HG03342 (cell line): ENCODE data around the gene KCNJ10.
A peak's percentile ranks its signal among the peaks of the same experiment; 100 is the strongest.

Experiments
- ATAC-seq: cut with Tn5 transposase; IDR thresholded peaks from one replicate; pipeline ENCODE4 v1.9.1; 2021; ENCODE audit warnings: mild to moderate bottlenecking, moderate library complexity; ENCODE audit not compliant: unreplicated experiment

Gene KCNJ10

DNA sequence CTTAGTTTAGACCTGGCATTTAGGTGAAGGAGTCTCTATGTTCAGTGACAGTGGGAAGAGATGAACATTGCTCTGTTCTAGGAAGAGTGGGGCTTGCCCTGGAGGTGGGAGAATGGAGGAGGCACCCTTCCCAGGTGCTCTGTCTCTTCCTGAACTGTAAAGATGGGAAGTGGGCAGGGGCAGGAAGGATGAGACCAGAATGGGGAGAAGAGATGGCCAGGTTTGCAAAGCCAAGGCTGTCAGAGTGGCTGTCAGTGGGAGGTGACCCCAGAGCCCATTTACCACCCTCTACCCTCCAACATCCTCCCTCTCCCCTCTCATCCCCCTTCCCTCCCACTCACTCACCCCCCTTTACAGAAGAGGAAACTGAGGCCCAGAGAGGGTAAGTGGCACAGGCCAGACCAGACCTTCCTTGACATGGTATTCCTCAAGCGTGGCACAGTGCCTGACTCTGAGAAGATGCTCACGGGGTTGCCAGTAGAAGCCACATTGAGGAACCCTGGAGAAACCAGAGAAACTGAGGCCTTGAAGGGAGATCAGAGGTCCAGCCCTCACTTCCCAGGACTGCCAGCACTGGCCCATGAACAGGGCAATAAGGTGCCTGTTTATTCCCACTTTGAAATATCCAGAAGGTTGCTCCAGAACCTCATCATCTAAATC lies 29.9 kb upstream of the KCNJ10 start:
- no peak for ATAC-seq

- peak; percentile 84 for ATAC-seq
Measured at GRCh38 chr1:160098852-160099561, 29.0 kb upstream of the KCNJ10 start.

DNA sequence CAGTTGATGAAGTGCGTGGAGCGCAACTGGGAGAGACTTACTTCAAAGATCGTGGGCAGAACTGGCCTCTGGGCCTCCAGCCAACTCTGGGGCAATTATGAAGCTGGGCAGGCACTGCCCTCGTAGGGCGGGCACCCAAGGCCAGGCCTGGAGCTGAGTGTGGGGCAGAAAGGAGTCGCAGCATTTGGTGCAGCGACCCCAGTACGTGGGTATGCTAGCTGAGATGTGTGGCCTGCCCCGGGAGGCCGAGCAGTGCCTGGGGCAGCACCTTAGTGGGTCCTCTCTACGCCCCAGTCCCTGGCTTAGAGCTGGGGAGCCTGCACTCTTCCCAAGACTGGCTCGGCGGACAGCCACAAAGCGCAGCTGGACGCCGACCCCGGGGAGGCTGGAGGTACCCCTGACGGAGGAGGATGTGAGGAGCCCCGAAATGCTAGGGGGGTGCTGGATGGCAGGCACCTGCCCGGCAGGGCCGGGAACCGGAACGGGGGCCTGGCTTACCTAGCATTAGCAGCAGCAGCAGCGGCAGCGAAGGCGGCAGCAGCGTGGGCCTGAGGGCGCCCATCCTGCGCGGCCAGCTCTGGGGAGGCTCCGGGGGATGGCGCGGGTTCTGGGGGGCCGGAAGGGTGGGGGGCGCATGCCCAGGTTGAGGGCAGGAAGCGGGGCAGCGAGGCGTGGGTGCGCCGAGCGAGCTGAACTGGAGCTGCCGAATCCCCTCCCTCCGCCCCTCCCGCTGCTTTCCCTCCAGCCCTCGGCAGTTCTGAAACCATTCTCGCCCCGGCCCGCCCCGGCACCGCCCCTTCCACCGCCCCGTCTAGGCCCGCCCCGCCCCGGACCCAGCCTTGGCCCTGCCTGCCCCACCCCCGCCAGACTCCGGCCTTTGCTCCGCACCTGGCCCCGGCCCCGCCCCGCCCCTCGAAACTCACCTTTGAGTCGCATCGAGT lies 28.2 kb upstream of the KCNJ10 start, which contains the start of gene IGSF8:
IGSF8 (minus strand) TSS at position 709 of the 941 bp plus-strand sequence; CDS start at position 562, 147 bp downstream.
- ATAC-seq = peak; percentile 41

- no peak for ATAC-seq
Measured at GRCh38 chr1:160097151-160097910, 27.4 kb upstream of the KCNJ10 start.

DNA sequence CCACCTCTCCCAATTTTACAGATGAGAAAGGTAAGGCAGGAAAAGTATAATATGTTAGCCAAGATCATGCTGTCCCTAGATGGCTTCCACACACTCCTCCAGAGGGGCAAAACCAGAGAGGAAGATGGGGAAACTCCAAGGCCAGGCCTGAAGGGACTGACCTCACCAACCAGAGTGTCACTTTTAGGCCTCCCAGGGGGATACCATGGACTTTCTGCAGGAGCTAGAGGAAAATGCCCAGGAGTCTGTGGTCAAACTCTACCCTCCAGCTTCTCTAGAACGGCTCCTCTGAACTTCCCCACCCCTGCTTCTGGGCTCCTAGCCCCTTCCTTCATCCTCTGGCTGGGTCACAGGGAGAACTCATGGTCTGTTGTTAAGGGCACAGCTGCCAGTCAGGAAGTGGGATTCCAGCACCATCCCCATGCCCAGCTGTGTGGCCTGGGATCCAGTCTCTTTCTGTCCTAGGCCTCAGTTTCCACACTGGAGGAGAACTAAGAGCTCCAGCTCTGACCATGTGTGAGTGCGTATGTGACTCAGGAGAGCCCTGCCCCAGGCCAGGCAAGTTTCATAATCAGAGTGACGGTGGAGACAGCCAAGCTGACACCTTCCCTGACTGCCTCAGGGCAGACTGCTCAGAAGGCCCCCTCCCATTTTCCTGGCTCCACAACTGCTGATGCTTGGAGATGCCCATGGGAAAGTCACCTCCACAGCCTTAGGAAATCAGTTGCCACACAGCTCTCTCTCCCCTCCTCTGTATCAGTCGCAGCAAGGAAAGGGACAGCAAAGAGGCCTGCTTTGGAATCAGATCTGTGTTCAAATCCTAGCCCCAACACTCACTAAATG lies 26.5 kb upstream of the KCNJ10 start:
- no peak for ATAC-seq

GRCh38 chr1:160095382-160096105 lies 25.6 kb upstream of the KCNJ10 start:
- no peak for ATAC-seq

DNA sequence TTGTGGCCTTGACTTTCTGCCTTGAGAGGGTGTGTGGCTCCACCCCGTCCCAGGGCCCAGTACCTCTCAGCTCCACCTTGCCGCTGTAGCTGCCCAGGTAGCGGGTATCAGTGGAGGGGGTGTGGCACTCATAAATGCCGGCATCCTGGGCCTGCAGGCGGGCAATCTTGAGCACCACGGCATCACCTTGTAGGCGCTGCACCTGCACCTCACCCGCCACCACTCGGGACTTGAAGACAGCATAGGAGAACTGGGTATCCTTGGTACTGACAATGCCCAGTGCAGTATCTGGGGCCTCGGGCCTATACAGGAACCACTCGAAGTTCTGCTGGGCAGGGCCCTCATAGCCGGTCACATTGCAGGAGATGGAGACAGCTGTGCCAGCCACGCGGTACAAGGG lies 24.8 kb upstream of the KCNJ10 start:
- ATAC-seq = no peak

DNA sequence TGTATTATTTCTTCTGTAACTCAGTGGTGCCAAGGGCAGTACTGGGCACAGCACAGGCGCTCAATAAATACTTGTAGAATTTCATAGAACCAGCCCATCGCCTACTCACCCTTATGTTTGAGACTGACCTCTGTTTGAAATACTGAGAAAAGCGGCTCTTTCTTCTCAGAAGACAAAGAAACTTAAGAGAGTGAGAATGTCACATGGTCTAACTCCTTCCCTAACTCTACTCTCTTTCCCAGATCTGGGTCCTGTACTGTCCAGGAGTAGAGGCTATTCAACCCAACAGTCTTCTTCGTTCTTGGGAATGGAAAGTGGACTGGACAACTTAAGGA lies 24.3 kb upstream of the KCNJ10 start:
- no peak for ATAC-seq

- ATAC-seq = no peak
Measured at GRCh38 chr1:160093624-160094290, 23.8 kb upstream of the KCNJ10 start.

- ATAC-seq = no peak
Measured at GRCh38 chr1:160093069-160093395, 23.1 kb upstream of the KCNJ10 start.

- no peak for ATAC-seq
Measured at GRCh38 chr1:160092366-160093068, 22.6 kb upstream of the KCNJ10 start.

DNA sequence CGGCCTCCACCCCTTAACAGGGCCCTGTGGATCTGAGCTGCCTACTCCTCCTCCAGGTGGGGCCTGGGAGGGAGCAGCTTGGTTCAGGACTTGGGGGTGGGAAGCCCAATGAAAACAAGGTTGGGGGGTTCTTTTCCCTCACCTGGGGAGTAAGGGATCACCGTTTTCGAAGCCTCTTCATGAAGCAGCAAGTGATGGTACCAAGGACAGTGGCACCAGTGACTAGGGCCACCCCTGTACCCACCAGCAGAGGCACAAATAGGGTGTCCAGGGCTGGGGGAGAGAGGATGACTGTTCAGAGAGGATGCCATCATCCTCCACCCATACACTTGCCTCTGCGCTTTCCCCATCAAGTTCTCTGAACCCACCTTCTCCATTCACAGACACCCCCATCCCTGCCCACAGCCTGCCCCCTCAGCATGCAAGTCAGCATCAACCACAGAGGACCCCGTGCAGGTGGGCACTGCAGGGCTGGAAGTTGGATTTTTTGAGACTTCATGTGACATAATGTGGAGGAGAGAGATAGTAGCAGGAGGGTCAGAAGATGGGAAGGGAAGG lies 21.8 kb upstream of the KCNJ10 start:
- no peak for ATAC-seq

DNA sequence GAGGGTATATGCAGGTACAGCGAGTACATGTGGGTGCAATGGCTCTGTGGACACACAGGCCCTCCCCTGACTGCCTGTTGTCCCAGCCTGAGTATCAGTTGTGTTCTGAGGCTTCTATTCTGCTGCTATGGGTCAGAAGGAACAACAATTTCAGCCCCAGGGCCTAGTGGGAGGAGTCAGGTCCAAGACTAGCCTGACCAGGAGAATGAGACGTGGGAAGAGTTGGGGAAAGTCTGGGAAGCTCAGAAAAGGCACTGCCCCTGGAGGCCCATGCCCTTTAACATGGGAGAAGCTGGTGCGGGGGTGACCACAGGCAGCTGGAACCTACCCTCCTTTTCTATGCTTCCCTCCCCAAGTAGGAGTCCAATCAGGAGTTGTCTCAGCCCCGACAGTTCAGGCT lies 20.8 kb upstream of the KCNJ10 start:
- ATAC-seq = no peak

GRCh38 chr1:160089883-160090282 lies 19.9 kb upstream of the KCNJ10 start:
- ATAC-seq = no peak

- no peak for ATAC-seq
Measured at GRCh38 chr1:160087118-160087662, 17.2 kb upstream of the KCNJ10 start.

DNA sequence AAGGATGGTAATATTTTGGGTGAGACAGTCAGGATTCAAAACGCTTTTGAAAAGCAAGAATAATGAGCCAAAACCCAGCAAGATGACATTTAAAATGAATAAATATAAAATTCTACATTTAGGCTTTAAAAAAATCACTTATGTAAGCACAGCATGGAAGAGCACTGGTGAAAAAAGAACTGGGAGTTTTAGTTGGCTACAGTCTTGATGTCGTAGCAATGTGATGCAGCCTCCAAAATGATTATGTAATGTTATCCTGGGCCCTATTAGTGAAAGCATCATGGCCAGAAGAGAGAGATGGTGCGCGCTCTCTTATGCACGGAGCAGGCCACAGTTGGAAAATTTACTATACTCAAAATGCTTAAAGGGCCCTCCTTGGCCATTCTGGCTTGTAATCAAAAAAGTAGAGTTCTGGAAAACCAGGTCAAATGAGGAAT lies 16.5 kb upstream of the KCNJ10 start:
- no peak for ATAC-seq

DNA sequence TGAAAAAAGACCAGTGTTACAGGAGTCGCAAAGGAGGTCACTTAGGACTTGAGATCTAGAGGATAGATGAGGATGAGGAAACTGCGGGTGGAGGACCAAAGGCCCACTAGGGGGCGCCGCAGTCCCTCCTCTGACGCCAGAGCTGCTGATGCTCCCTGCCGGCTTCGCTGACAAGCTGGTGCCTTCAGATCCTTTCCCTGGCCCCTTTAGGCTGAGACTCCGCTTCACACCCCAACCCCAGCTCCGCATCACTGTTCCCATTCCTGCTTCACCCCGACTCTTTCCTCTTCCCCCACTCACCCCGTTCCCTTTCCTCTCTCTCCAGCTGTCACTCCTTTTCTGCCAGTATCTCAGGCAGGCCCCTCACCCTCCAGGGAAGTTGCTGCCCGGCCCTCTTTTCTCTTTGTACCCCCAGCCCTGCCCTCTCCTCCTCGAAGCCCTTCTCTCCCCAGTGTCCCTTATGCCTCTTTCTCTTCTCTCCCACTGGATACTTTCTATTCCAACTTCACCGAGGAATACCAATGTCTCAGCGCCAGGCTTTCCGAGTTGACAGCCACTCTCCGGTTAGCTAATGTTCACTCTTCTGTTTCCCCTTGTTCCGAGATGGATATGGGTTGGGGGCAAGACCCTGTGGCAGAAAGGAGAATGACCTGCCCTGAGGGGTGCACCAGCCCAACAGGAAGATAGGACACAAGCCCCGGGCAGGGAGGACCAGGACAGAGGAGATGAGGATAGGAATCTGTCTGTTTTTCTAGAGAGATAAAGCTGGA lies 15.9 kb upstream of the KCNJ10 start:
- ATAC-seq = no peak
